T follicular helper cell (primary cell): ENCODE data around the gene FAM8A1.
"Not testable (repeated sequence)": the region's sequence is repeated elsewhere in the genome, so short reads cannot be mapped to it uniquely, and the experiment has no call there.

Experiments used
- DNase-seq: peaks from one replicate; pipeline ENCODE4 v3.0.0-alpha.2; 2020; ENCODE audit warnings: low read depth
- total RNA-seq, 2 experiments: gene quantifications; one replicate each; lab custom pipeline; 2026; lab: John Stamatoyannopoulos, UW

Gene FAM8A1
- 4.5 to 38.1 reads per million in 2 experiments for total RNA-seq

GRCh38 chr6:17599877-17600526 lies at the start of gene FAM8A1:
Gene FAM8A1 (plus strand): TSS chr6:17600302. CDS start chr6:17600410, 108 bp downstream.
- DNase-seq, result peak; percentile 91

- no peak for DNase-seq
Observed at GRCh38 chr6:17551383-17551958, 48.6 kb upstream of the FAM8A1 start.

GRCh38 chr6:17552861-17553260 lies 47.2 kb upstream of the FAM8A1 start:
- no peak for DNase-seq

- no peak for DNase-seq
Observed at GRCh38 chr6:17556014-17556413, 44.1 kb upstream of the FAM8A1 start.

GRCh38 chr6:17562636-17563035 lies 37.5 kb upstream of the FAM8A1 start:
- no peak for DNase-seq

GRCh38 chr6:17565399-17565798 lies 34.7 kb upstream of the FAM8A1 start:
- no peak for DNase-seq

GRCh38 chr6:17574866-17575560 lies 25.1 kb upstream of the FAM8A1 start:
- DNase-seq, result no peak

GRCh38 chr6:17577059-17577458 lies 23.0 kb upstream of the FAM8A1 start:
- DNase-seq, result no peak

- DNase-seq, result no peak
Observed at GRCh38 chr6:17580518-17581048, 19.5 kb upstream of the FAM8A1 start.

GRCh38 chr6:17581282-17581681 lies 18.8 kb upstream of the FAM8A1 start:
- DNase-seq, result not testable (repeated sequence)

- DNase-seq, result no peak
Observed at GRCh38 chr6:17583811-17584210, 16.3 kb upstream of the FAM8A1 start.

- DNase-seq, result no peak
Observed at GRCh38 chr6:17584241-17584803, 15.8 kb upstream of the FAM8A1 start.

- no peak for DNase-seq
Observed at GRCh38 chr6:17585766-17586490, 14.2 kb upstream of the FAM8A1 start.

GRCh38 chr6:17586623-17587022 lies 13.5 kb upstream of the FAM8A1 start:
- DNase-seq, result not testable (repeated sequence)

GRCh38 chr6:17588011-17588410 lies 12.1 kb upstream of the FAM8A1 start:
- no peak for DNase-seq

- DNase-seq, result no peak
Observed at GRCh38 chr6:17589406-17590096, 10.6 kb upstream of the FAM8A1 start.

- DNase-seq, result no peak
Observed at GRCh38 chr6:17591287-17591686, 8.8 kb upstream of the FAM8A1 start.

- DNase-seq, result no peak
Observed at GRCh38 chr6:17593246-17593645, 6.9 kb upstream of the FAM8A1 start.

GRCh38 chr6:17596085-17596484 lies 4.0 kb upstream of the FAM8A1 start:
- DNase-seq, result no peak

GRCh38 chr6:17600527-17601385 lies 654 bp downstream of the FAM8A1 start:
- DNase-seq, result peak; percentile 21
